Keratinocyte (primary cell): ENCODE measurements around the gene ACBD6. TPM values are rescaled to one million over a fixed set of nuclear protein-coding genes. Genes with fewer than 3 reads are reported as not detected.

ENCODE experiments used
- DNase-seq: peaks from one replicate; pipeline ENCODE4 v3.0.0-alpha.2; 2011; ENCODE audit warnings: low read depth, missing footprints, low spot score
- FAIRE-seq: peaks from 2 replicates; lab custom pipeline; 2011; peaks lifted over from hg19 to GRCh38; lab: Jason Lieb, UNC
- H2AFZ ChIP-seq: 2 replicates; pipeline ENCODE4 v1.6.0; 2012; ENCODE audit warnings: low read length, control low read depth, inconsistent platforms; ENCODE audit not compliant: control insufficient read depth
- H3K27ac ChIP-seq: 2 replicates; pipeline ENCODE4 v1.5.1; 2011; ENCODE audit warnings: low read length; ENCODE audit not compliant: control insufficient read depth, insufficient read depth
- H3K27me3 ChIP-seq: 3 replicates; pipeline ENCODE4 v1.6.0; 2011; ENCODE audit warnings: low read length; ENCODE audit not compliant: control insufficient read depth, insufficient read depth; ENCODE audit errors: extremely low read depth
- H3K36me3 ChIP-seq, 2 experiments: 2 replicates in 1 of 2; 3 replicates in 1 of 2; pipeline ENCODE4 v1.5.1; 2011; ENCODE audit warnings: low read length in 2 of 2, mild to moderate bottlenecking in 1 of 2; ENCODE audit not compliant: control insufficient read depth in 2 of 2, insufficient read depth in 2 of 2; ENCODE audit errors: extremely low read depth in 1 of 2
- H3K4me1 ChIP-seq: 3 replicates; pipeline ENCODE4 v1.5.1; 2011; ENCODE audit warnings: low read length; ENCODE audit not compliant: control insufficient read depth, insufficient read depth; ENCODE audit errors: extremely low read depth
- H3K4me2 ChIP-seq: 3 replicates; pipeline ENCODE4 v1.6.0; 2011; ENCODE audit warnings: low read depth, low read length; ENCODE audit not compliant: control insufficient read depth, insufficient read depth; ENCODE audit errors: extremely low read depth
- H3K4me3 ChIP-seq, 3 experiments: fragments of 200-600 bp in 1 of 3; sonication (generic) in 1 of 3; 2 replicates in 2 of 3; 3 replicates in 1 of 3; pipeline ENCODE4 v1.5.1; 2011 to 2016; ENCODE audit warnings: low read length in 3 of 3, mild to moderate bottlenecking in 3 of 3, control low read depth in 2 of 3, inconsistent platforms in 1 of 3, low read depth in 1 of 3, mixed read lengths in 1 of 3, mixed run types in 1 of 3, moderate library complexity in 1 of 3; ENCODE audit not compliant: control insufficient read depth in 2 of 3, insufficient read depth in 2 of 3; ENCODE audit errors: extremely low read depth in 1 of 3
- H3K79me2 ChIP-seq: 2 replicates; pipeline ENCODE4 v1.6.0; 2012; ENCODE audit warnings: low read length; ENCODE audit not compliant: control insufficient read depth, insufficient read depth
- H3K9ac ChIP-seq: 3 replicates; pipeline ENCODE4 v1.6.0; 2011; ENCODE audit warnings: low read length; ENCODE audit not compliant: control insufficient read depth, insufficient read depth; ENCODE audit errors: extremely low read depth
- H3K9me1 ChIP-seq: 3 replicates; pipeline ENCODE4 v1.6.0; 2011; ENCODE audit warnings: low read length; ENCODE audit not compliant: control insufficient read depth, insufficient read depth; ENCODE audit errors: extremely low read depth
- H3K9me3 ChIP-seq: 2 replicates; pipeline ENCODE4 v1.5.1; 2012; ENCODE audit warnings: low read depth, low read length; ENCODE audit not compliant: control insufficient read depth
- H4K20me1 ChIP-seq: 3 replicates; pipeline ENCODE4 v1.6.0; 2011; ENCODE audit warnings: low read length; ENCODE audit not compliant: control insufficient read depth, insufficient read depth; ENCODE audit errors: extremely low read depth
- CTCF ChIP-seq, 3 experiments: IDR thresholded peaks in 1 of 3; conservative IDR thresholded peaks in 1 of 3; optimal IDR thresholded peaks in 1 of 3; 2 replicates in 2 of 3; 3 replicates in 1 of 3; pipeline versions ENCODE3 to v1.5.1; 2011; ENCODE audit warnings: low read length in 3 of 3, mild to moderate bottlenecking in 3 of 3, moderate library complexity in 2 of 3, control low read depth in 1 of 3, inconsistent platforms in 1 of 3; ENCODE audit not compliant: insufficient read depth in 2 of 3; ENCODE audit errors: extremely low read depth in 1 of 3
- EZH2 ChIP-seq: IDR thresholded peaks from one replicate; pipeline ENCODE4 v1.6.1; 2012; ENCODE audit warnings: inconsistent platforms, mild to moderate bottlenecking, low read length, moderate library complexity
- dilution Hi-C: fragments of 300-500 bp; cut with MboI; formaldehyde crosslinking; loops from one replicate; pipeline ENCODE4 v1.7.0; 2020; ENCODE audit warnings: low sequenced_read_pairs; ENCODE audit not compliant: extremely low pct_ligation_motif_present
- polyA plus RNA-seq, 5 experiments: library from polyadenylated mRNA; depleted of rRNA in 3 of 5; stranded (reverse) in 3 of 5; stranded (forward) in 1 of 5; unstranded in 1 of 5; fragments of >200 nt; gene quantifications; 1 replicate in 1 of 5; 2 replicates in 3 of 5; 3 replicates in 1 of 5; pipeline versions ENCODE4 v1.2.1 to v1.2.3, GENCODE V29; 2011 to 2012; ENCODE audit warnings: missing spikeins in 2 of 5, low read depth in 1 of 5, low replicate concordance in 1 of 5

The ACBD6 gene
- polyA plus RNA-seq, 1 donor (not counting 4 experiments of a cell fraction or from before 2014, with no cell fraction given), result 47.5 TPM

GRCh38 chr1:180352588-180352987, 149.8 kb downstream of the ACBD6 start:
- peaks cover 3% of the 10 kb centered on the region for H4K20me1 ChIP-seq
- H2AFZ ChIP-seq, result no peak overlapping the region
- TF ChIP-seq EZH2 (no peak), CTCF (optimal IDR thresholded peaks at IDR 0.05 in 1 of 3, IDR thresholded peaks at IDR 0.05 in 1 of 3, conservative IDR thresholded peaks at IDR 0.05 in 1 of 3; ENCODE audit: extremely low read depth in 1 of 3, insufficient read depth in 2 of 3, low read length in 3 of 3) (no peak)
- FAIRE-seq, result no peak
- H3K27ac ChIP-seq, result no peak overlapping the region
- DNase-seq, result no peak
- dilution Hi-C loops, result no loop called here
- H3K4me2 ChIP-seq, result no peak overlapping the region
- H3K4me3 ChIP-seq, result no peak overlapping the region
- peaks cover 9% of the 10 kb centered on the region for H3K79me2 ChIP-seq
- H3K4me1 ChIP-seq, result peaks cover 4% of the 10 kb centered on the region
- no peaks in the 10 kb centered on the region for H3K9me3 ChIP-seq
- H3K9ac ChIP-seq, result no peak overlapping the region
- no peaks in the 10 kb centered on the region for H3K27me3 ChIP-seq
- H3K9me1 ChIP-seq, result no peaks in the 10 kb centered on the region
- H3K36me3 ChIP-seq, result no peaks in the 10 kb centered on the region

GRCh38 chr1:180352021-180352420, 150.4 kb downstream of the ACBD6 start:
- H3K4me2 ChIP-seq, result no peak overlapping the region
- H3K4me3 ChIP-seq, result no peak overlapping the region
- peaks cover 4% of the 10 kb centered on the region for H3K4me1 ChIP-seq
- H2AFZ ChIP-seq, result no peak overlapping the region
- FAIRE-seq (no peak), DNase-seq (no peak)
- H3K9me3 ChIP-seq, result no peaks in the 10 kb centered on the region
- dilution Hi-C loops, result no loop called here
- H3K36me3 ChIP-seq, result no peaks in the 10 kb centered on the region
- no peak for TF ChIP-seq EZH2
- no peak overlapping the region for H3K27ac ChIP-seq
- H3K79me2 ChIP-seq, result peaks cover 9% of the 10 kb centered on the region
- no peaks in the 10 kb centered on the region for H3K9me1 ChIP-seq
- peaks cover 3% of the 10 kb centered on the region for H4K20me1 ChIP-seq
- H3K9ac ChIP-seq, result no peak overlapping the region
- no peaks in the 10 kb centered on the region for H3K27me3 ChIP-seq

- no peak overlapping the region for H3K27ac ChIP-seq
- DNase-seq (no peak), FAIRE-seq (no peak)
- H3K27me3 ChIP-seq, result no peaks in the 10 kb centered on the region
- H3K4me1 ChIP-seq, result peaks cover 9% of the 10 kb centered on the region
- no peaks in the 10 kb centered on the region for H3K36me3 ChIP-seq
- dilution Hi-C loops, result no loop called here
- H3K9me1 ChIP-seq, result no peaks in the 10 kb centered on the region
- no peak overlapping the region for H3K9ac ChIP-seq
- no peak overlapping the region for H3K4me3 ChIP-seq
- no peak overlapping the region for H2AFZ ChIP-seq
- no peak for TF ChIP-seq EZH2
- TF ChIP-seq CTCF (optimal IDR thresholded peaks at IDR 0.05 in 1 of 3, IDR thresholded peaks at IDR 0.05 in 1 of 3, conservative IDR thresholded peaks at IDR 0.05 in 1 of 3; ENCODE audit: extremely low read depth in 1 of 3, insufficient read depth in 2 of 3, low read length in 3 of 3), result no peak
- H3K4me2 ChIP-seq, result no peak overlapping the region
- peaks cover 6% of the 10 kb centered on the region for H3K79me2 ChIP-seq
- H4K20me1 ChIP-seq, result peaks cover 3% of the 10 kb centered on the region
- no peaks in the 10 kb centered on the region for H3K9me3 ChIP-seq
These were observed 157.2 kb downstream of the ACBD6 start for GRCh38 chr1:180345148-180345547.
